ENCODE measurements around the gene CDC42EP5. TPM values are rescaled to one million over a fixed set of nuclear protein-coding genes. Genes with fewer than 3 reads are reported as not detected.

Gene CDC42EP5
- total and polyA plus RNA-seq, 10 of the 15 experiments (the other 5 are each of a cell fraction or from before 2014, with no cell fraction given): 0.42 to 1.8 (median 1.4) TPM; not detected in 6

GRCh38 chr19:54461613-54462012 is 11.5 kb downstream of the CDC42EP5 start:
- Histone ChIP-seq H3K36me3 (ENCODE audit: control insufficient read depth in 2 of 2, insufficient read depth in 2 of 2, low read length in 1 of 2) (peaks cover 11 to 42% of the 10 kb centered on the region in 2 experiments), H3K4me3 (0 out of 2 replicates have a peak overlapping the region, but pooled peaks have one; percentile 76), H3K27me3 (replicated peaks in 1 of 2; ENCODE audit: control insufficient read depth in 2 of 2, insufficient read depth in 2 of 2, low read length in 1 of 2) (no peaks in the 10 kb centered on the region), H3K4me2 (ENCODE audit: control insufficient read depth, insufficient read depth) (peak overlapping the region; percentile 96; the same call in 1 of the 2 replicates), H3K4me1 (ENCODE audit: control insufficient read depth, insufficient read depth, low read length) (peaks cover 12% of the 10 kb centered on the region), H3K9ac (ENCODE audit: control insufficient read depth, insufficient read depth, low read length) (no peak overlapping the region), H4K20me1 (ENCODE audit: control insufficient read depth, insufficient read depth) (no peaks in the 10 kb centered on the region), H3K9me3 (replicated peaks; ENCODE audit: control insufficient read depth, insufficient read depth, low read length) (no peaks in the 10 kb centered on the region), H2AFZ (ENCODE audit: control insufficient read depth, low read depth, low read length) (no peak overlapping the region), H3K79me2 (ENCODE audit: control insufficient read depth, insufficient read depth, low read length) (peaks cover 14% of the 10 kb centered on the region), H3K27ac (ENCODE audit: control insufficient read depth, insufficient read depth) (no peak overlapping the region)
- WGBS (ENCODE audit: insufficient coverage, insufficient replicate concordance, low lambda C conversion rate, missing lambda C conversion rate): 64% methylated on average over 3 of the region's 3 CpGs
- in situ Hi-C loops (cut with MboI): loop anchor here (10.0 kb wide), 1 partner anchor 1193 kb away; the partner anchor contains the start of gene U2AF2
- ChIA-PET POLR2A (interaction anchor here (0.7 to 1.7 kb wide), 2 partner anchors 13 to 1184 kb away, joined by 3 to 13 read pairs; partner anchors contain the start of gene LENG8), CTCF (interaction anchor here (0.7 to 1.2 kb wide), 2 partner anchors 13 to 17 kb away, joined by 3 to 6 read pairs; partner anchors contain the start of gene LENG8), RAD21 (ENCODE audit: unreplicated experiment) (no interaction called here), SMC1A (ENCODE audit: uncharacterized antibody, unreplicated experiment) (interaction anchor here (0.5 kb wide), 1 partner anchor 1128 kb away, joined by 3 read pairs; no protein-coding TSS in a partner anchor)
- no peak for DNase-seq (ENCODE audit: low read depth, low spot score)
- no peak for TF ChIP-seq POLR2AphosphoS5 (IDR thresholded peaks at IDR 0.05; ENCODE audit: low read length)
- TF ChIP-seq CREM (IDR thresholded peaks at IDR 0.05; ENCODE audit: low read depth): no peak
- no peak for TF ChIP-seq CBX3 (IDR thresholded peaks at IDR 0.05; ENCODE audit: borderline replicate concordance, low read depth)
- TF ChIP-seq, protein P1, sequence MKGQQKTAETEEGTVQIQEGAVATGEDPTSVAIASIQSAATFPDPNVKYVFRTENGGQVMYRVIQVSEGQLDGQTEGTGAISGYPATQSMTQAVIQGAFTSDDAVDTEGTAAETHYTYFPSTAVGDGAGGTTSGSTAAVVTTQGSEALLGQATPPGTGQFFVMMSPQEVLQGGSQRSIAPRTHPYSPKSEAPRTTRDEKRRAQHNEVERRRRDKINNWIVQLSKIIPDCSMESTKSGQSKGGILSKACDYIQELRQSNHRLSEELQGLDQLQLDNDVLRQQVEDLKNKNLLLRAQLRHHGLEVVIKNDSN (IDR thresholded peaks at IDR 0.05; ENCODE audit: borderline replicate concordance, extremely low read length, insufficient read depth, low read depth, low read length): no peak
- no peak for TF ChIP-seq MEF2B (IDR thresholded peaks at IDR 0.05; ENCODE audit: partially characterized antibody, poor library complexity, severe bottlenecking)
- no peak for TF ChIP-seq BCLAF1 (IDR thresholded peaks at IDR 0.05)
- FAIRE-seq: no peak
- ATAC-seq: no peak
- no TSS peak for BruUV-seq (replicated peaks)
- intact Hi-C loops (cut with micrococcal nuclease; ENCODE audit: unreplicated experiment): no loop called here

Measured in GM12878 (cell line).